ENCODE results near the gene DNMBP.

GRCh38 chr10:100021322-100021721 is 11.6 kb upstream of the DNMBP start:
- no peak for TF ChIP-seq GATA2 (IDR thresholded peaks at IDR 0.05; ENCODE audit: low read depth, low read length)
- no peak for TF ChIP-seq GATA3 (IDR thresholded peaks at IDR 0.05; ENCODE audit: low read depth, low read length)

Data from SH-SY5Y (cell line).